H9 (cell line): ENCODE results near the gene PIRT. TPM values are rescaled to one million over a fixed set of nuclear protein-coding genes. Genes with fewer than 3 reads are reported as not detected.
A peak's percentile ranks its signal among the peaks of the same experiment; 100 is the strongest.

ENCODE experiments used
- DNase-seq: peaks from one replicate; pipeline ENCODE4 v3.0.0-alpha.2; 2017
- H2AFZ ChIP-seq: one replicate; pipeline ENCODE4 v1.6.1; 2013; ENCODE audit warnings: mild to moderate bottlenecking, low read length, control low read depth, moderate library complexity
- H2AK5ac ChIP-seq: 2 replicates; pipeline ENCODE4 v1.6.1; 2013; ENCODE audit warnings: low read length, control low read depth, mixed read lengths; ENCODE audit not compliant: insufficient read length
- H2BK120ac ChIP-seq: one replicate; pipeline ENCODE4 v1.6.1; 2013; ENCODE audit warnings: low read depth, mild to moderate bottlenecking, low read length, control low read depth, inconsistent platforms; ENCODE audit not compliant: poor library complexity, severe bottlenecking
- H2BK12ac ChIP-seq: 2 replicates; pipeline ENCODE4 v1.6.1; 2013; ENCODE audit warnings: low read length, control low read depth, mixed read lengths, low read depth; ENCODE audit not compliant: insufficient read length
- H2BK15ac ChIP-seq: 2 replicates; pipeline ENCODE4 v1.6.1; 2013; ENCODE audit warnings: low read depth, low read length, control low read depth
- H2BK20ac ChIP-seq: one replicate; pipeline ENCODE4 v1.6.1; 2013; ENCODE audit warnings: low read depth, mild to moderate bottlenecking, low read length, control low read depth, inconsistent platforms; ENCODE audit not compliant: poor library complexity, severe bottlenecking
- H2BK5ac ChIP-seq: 2 replicates; pipeline ENCODE4 v1.6.1; 2013; ENCODE audit warnings: low read length, control low read depth, mixed read lengths; ENCODE audit not compliant: insufficient read length
- H3K14ac ChIP-seq: 2 replicates; pipeline ENCODE4 v1.6.1; 2013; ENCODE audit warnings: low read length, control low read depth; ENCODE audit not compliant: insufficient read depth
- H3K18ac ChIP-seq: 2 replicates; pipeline ENCODE4 v1.6.1; 2013; ENCODE audit warnings: low read depth, mild to moderate bottlenecking, mixed read lengths, low read length, control low read depth; ENCODE audit not compliant: insufficient read length
- H3K23ac ChIP-seq: 2 replicates; pipeline ENCODE4 v1.6.1; 2013; ENCODE audit warnings: low read length, control low read depth, mixed read lengths, low read depth; ENCODE audit not compliant: insufficient read length
- H3K23me2 ChIP-seq: 2 replicates; pipeline ENCODE4 v1.6.1; 2013; ENCODE audit warnings: low read depth, mild to moderate bottlenecking, mixed read lengths, low read length, control low read depth; ENCODE audit not compliant: insufficient read length, poor library complexity, severe bottlenecking
- H3K27ac ChIP-seq: 2 replicates; pipeline ENCODE4 v1.5.1; 2013; ENCODE audit warnings: low read length, control low read depth, mixed read lengths, low read depth; ENCODE audit not compliant: insufficient read length
- H3K27me3 ChIP-seq: 2 replicates; pipeline ENCODE4 v1.6.1; 2013; ENCODE audit warnings: low read length, control low read depth, inconsistent platforms; ENCODE audit not compliant: insufficient read depth
- H3K4ac ChIP-seq: 2 replicates; pipeline ENCODE4 v1.6.1; 2013; ENCODE audit warnings: low read depth, mild to moderate bottlenecking, control low read depth, inconsistent platforms, low read length, moderate library complexity
- H3K4me1 ChIP-seq: 2 replicates; pipeline ENCODE4 v1.6.1; 2013; ENCODE audit warnings: low read length, control low read depth, inconsistent platforms; ENCODE audit not compliant: insufficient read depth
- H3K4me2 ChIP-seq: 2 replicates; pipeline ENCODE4 v1.6.1; 2013; ENCODE audit warnings: low read length, control low read depth, mixed read lengths; ENCODE audit not compliant: insufficient read length, insufficient read depth
- H3K56ac ChIP-seq: 2 replicates; pipeline ENCODE4 v1.6.1; 2013; ENCODE audit warnings: low read depth, mild to moderate bottlenecking, mixed read lengths, low read length, control low read depth; ENCODE audit not compliant: insufficient read length
- H3K79me1 ChIP-seq: 2 replicates; pipeline ENCODE4 v1.6.1; 2013; ENCODE audit warnings: low read depth, mild to moderate bottlenecking, moderate library complexity, low read length, control low read depth, inconsistent platforms; ENCODE audit not compliant: insufficient read depth, poor library complexity, severe bottlenecking
- H3K79me2 ChIP-seq: 2 replicates; pipeline ENCODE4 v1.6.1; 2013; ENCODE audit warnings: low read length, control low read depth, inconsistent platforms; ENCODE audit not compliant: insufficient read depth
- H3K9ac ChIP-seq: 2 replicates; pipeline ENCODE4 v1.6.1; 2013; ENCODE audit warnings: low read length, control low read depth, mixed read lengths; ENCODE audit not compliant: insufficient read length; ENCODE audit errors: extremely low read depth
- H3K9me3 ChIP-seq: one replicate; pipeline ENCODE4 v1.6.1; 2013; ENCODE audit warnings: low read depth, low read length, inconsistent platforms; ENCODE audit not compliant: control insufficient read depth
- H3T11ph ChIP-seq: one replicate; pipeline ENCODE4 v1.6.1; 2013; ENCODE audit warnings: mild to moderate bottlenecking, low read length, control low read depth, inconsistent platforms
- H4K20me1 ChIP-seq: one replicate; pipeline ENCODE4 v1.6.1; 2013; ENCODE audit not compliant: control insufficient read depth, insufficient read length, insufficient read depth
- H4K5ac ChIP-seq: 2 replicates; pipeline ENCODE4 v1.6.1; 2013; ENCODE audit warnings: low read depth, mild to moderate bottlenecking, mixed read lengths, low read length, control low read depth; ENCODE audit not compliant: insufficient read length
- H4K8ac ChIP-seq: replicated peaks from 2 replicates; pipeline ENCODE4 v1.6.1; 2013; ENCODE audit warnings: low read length, control low read depth, mixed read lengths, low read depth; ENCODE audit not compliant: insufficient read length
- H4K91ac ChIP-seq: 2 replicates; pipeline ENCODE4 v1.6.1; 2013; ENCODE audit warnings: low read depth, mild to moderate bottlenecking, moderate library complexity, mixed read lengths, low read length, control low read depth; ENCODE audit not compliant: insufficient read length
- H3K27ac Mint-ChIP-seq, 3 experiments: 2 replicates in 2 of 3; 3 replicates in 1 of 3; pipeline ENCODE4 v1.8.0; 2020 to 2021; ENCODE audit warnings: mixed read lengths in 3 of 3, mild to moderate bottlenecking in 1 of 3, moderate library complexity in 1 of 3
- H3K27me3 Mint-ChIP-seq: 2 replicates; pipeline ENCODE4 v1.8.0; 2021; ENCODE audit warnings: low read depth, mild to moderate bottlenecking, moderate library complexity, mixed read lengths
- H3K36me3 Mint-ChIP-seq, 3 experiments: 2 replicates in 2 of 3; 3 replicates in 1 of 3; pipeline ENCODE4 v1.8.0; 2020 to 2021; ENCODE audit warnings: low read depth in 3 of 3, mixed read lengths in 3 of 3; ENCODE audit not compliant: insufficient read depth in 1 of 3
- H3K4me1 Mint-ChIP-seq, 2 experiments: 2 replicates each; pipeline ENCODE4 v1.8.0; 2020; ENCODE audit warnings: mixed read lengths in 2 of 2
- H3K4me3 Mint-ChIP-seq, 2 experiments: 2 replicates in 1 of 2; 3 replicates in 1 of 2; pipeline ENCODE4 v1.8.0; 2020 to 2021; ENCODE audit warnings: mild to moderate bottlenecking in 2 of 2, mixed read lengths in 2 of 2, moderate library complexity in 1 of 2
- H3K9me3 Mint-ChIP-seq, 2 experiments: 2 replicates in 1 of 2; 3 replicates in 1 of 2; pipeline ENCODE4 v1.8.0; 2020; ENCODE audit warnings: mild to moderate bottlenecking in 2 of 2, mixed read lengths in 2 of 2, moderate library complexity in 1 of 2
- CTCF ChIP-seq: fragments of 200-600 bp; sonication (generic); conservative IDR thresholded peaks from 3 replicates; pipeline ENCODE4 v1.8.0; 2021; ENCODE audit warnings: antibody characterized with exemption, mild to moderate bottlenecking
- WGBS: extraction: QIAGEN DNeasy Blood & Tissue Kit; methylation state at CpG from one replicate; pipeline ENCODE4 v1.1.7; 2013; ENCODE audit warnings: missing lambda C conversion rate, low lambda C conversion rate, mixed read lengths; ENCODE audit not compliant: insufficient read length; ENCODE audit errors: extremely low coverage; 5-methylcytosine and 5-hydroxymethylcytosine counted together
- total RNA-seq: library from RNA; stranded (reverse); gene quantifications from 2 replicates; pipeline ENCODE4 v1.2.1, GENCODE V29; 2021

PIRT gene
- total RNA-seq, 1 experiment from 2014 or later, result not detected

- H3K23me2 ChIP-seq, result no peaks in the 10 kb centered on the region
- H2AFZ ChIP-seq, result no peak overlapping the region
- Mint-ChIP-seq H3K4me3 (no peak overlapping the region), H3K27ac (peak overlapping the region in 1 of 3 experiments; percentile 74; a peak in 1 of 7 replicates), H3K36me3 (peaks cover 4 to 17% (median 11%) of the 10 kb centered on the region in 3 experiments), H3K4me1 (peaks cover 3 to 11% of the 10 kb centered on the region in 2 experiments; a peak in 3 of 4 replicates), H3K9me3 (peaks cover 10 to 11% of the 10 kb centered on the region in 2 experiments), H3K27me3 (no peaks in the 10 kb centered on the region)
- no peak overlapping the region for H2BK20ac ChIP-seq
- H3K23ac ChIP-seq, result no peak overlapping the region
- H3K56ac ChIP-seq, result no peak overlapping the region
- DNase-seq, result no peak
- no peaks in the 10 kb centered on the region for H3K9me3 ChIP-seq
- no peak overlapping the region for H4K5ac ChIP-seq
- H3K14ac ChIP-seq, result no peak overlapping the region
- no peak overlapping the region for H2AK5ac ChIP-seq
- H2BK120ac ChIP-seq, result no peak overlapping the region
- no peak overlapping the region for H2BK5ac ChIP-seq
- no peaks in the 10 kb centered on the region for H3K27me3 ChIP-seq
- H3K4ac ChIP-seq, result no peak overlapping the region
- 85% methylated on average over 1 of the region's 6 CpGs for WGBS
- TF ChIP-seq CTCF, result no peak
- no peaks in the 10 kb centered on the region for H3K4me1 ChIP-seq
- H2BK15ac ChIP-seq, result no peak overlapping the region
- H2BK12ac ChIP-seq, result no peak overlapping the region
- no peak overlapping the region for H3K9ac ChIP-seq
- no peak overlapping the region for H4K91ac ChIP-seq
- no peaks in the 10 kb centered on the region for H4K20me1 ChIP-seq
- H3T11ph ChIP-seq, result no peak overlapping the region
- no peak overlapping the region for H4K8ac ChIP-seq
- H3K79me1 ChIP-seq, result no peaks in the 10 kb centered on the region
- H3K4me2 ChIP-seq, result no peak overlapping the region
- no peaks in the 10 kb centered on the region for H3K79me2 ChIP-seq
- H3K18ac ChIP-seq, result no peak overlapping the region
- H3K27ac ChIP-seq, result no peak overlapping the region
Observed at GRCh38 chr17:10777890-10778289, 60.0 kb downstream of the PIRT start.
